NOMO-1 treated with DMSO at 0.1 percent for 48 hours (cell line): ENCODE results near the gene SSR4.
A peak's percentile ranks its signal among the peaks of the same experiment; 100 is the strongest.
"Not testable (repeated sequence)": the region's sequence is repeated elsewhere in the genome, so short reads cannot be mapped to it uniquely, and the experiment has no call there.

Experiments used
- DNase-seq: peaks from one replicate; lab custom pipeline; 2025; ENCODE audit not compliant: unreplicated experiment; lab: John Stamatoyannopoulos, UW

Gene SSR4

DNA sequence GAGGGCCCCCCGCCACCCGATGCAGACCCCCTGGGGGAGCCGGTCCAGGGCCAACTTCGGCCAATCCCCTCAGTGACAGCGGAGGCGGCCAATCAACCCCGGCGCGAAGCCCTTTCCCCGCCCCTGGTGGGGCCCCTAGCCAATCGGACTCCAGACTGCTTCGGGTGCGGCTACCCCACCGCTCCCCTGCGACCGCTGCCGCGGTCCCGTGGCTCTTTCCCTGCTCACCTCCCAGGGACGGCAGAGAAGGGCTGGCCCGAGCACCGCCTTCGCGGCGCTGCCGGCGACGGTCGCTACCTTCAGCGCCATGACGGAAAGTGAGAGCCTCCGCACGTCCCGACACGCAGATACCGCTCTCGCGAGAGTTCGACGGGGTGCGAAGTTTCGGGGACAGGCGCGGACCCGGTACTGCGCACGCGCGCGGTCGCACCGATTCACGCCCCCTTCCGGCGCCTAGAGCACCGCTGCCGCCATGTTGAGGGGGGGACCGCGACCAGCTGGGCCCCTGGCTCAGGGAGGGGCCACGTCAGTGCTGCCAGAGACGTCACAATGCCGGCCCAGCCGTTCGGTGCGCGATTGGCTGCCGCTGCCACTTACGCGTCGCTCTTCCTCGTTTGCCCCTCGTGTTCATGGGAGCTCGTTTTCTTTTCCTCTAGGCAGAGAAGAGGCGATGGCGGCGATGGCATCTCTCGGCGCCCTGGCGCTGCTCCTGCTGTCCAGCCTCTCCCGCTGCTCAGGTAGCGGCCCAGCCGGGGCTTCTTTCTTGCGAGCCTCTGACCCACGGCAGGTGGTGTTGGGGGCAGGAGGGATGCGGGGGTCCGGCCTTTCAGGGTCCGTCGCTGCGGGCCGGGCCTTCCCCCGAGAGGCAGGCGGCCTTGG is at the start of gene SSR4, which contains the start of gene IDH3G:
SSR4 (plus strand) TSS at position 651 of the 879 bp plus-strand sequence; CDS start at position 671, 20 bp downstream.
IDH3G (minus strand) TSS at position 358 of the 879 bp plus-strand sequence; CDS start at position 309, 49 bp downstream.
- DNase-seq: peak; percentile 92

DNA sequence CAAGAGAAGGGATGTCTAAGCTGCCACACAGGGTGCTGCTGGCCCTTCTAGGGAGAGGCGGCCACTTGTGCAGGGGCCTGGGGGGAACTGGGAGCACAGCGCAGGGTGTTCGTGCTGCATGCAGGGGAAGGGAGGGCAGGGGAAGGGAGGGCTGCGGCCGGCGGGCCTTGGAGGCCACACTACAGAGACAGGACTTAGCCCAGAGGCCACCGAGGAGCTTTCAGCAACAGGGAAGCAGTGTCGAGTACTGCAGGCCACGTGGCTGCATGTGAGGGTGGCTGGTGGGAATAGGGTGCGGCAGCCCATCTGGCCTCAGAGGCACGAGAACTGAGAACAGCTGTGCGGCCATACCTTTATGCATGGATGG is 49.4 kb upstream of the SSR4 start:
- not testable (repeated sequence) for DNase-seq

DNA sequence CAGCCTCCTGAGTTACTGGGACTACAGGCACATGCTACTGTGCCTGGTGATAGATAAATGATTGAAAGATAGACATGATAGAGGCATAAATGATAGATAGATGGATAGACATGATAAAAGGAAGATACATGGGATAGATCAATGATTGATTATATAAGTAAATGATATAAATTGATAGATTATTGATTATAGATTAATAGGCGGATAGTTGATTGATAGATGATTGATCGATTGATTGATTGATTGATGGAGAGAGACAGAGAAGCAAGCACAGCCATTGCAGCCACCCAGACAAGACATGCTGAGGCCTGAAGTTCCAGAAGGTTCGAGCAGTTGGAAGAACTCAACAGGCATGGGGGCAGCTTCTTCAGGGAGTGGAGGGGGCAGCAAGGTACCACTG is 48.1 kb upstream of the SSR4 start:
- DNase-seq: no peak

DNA sequence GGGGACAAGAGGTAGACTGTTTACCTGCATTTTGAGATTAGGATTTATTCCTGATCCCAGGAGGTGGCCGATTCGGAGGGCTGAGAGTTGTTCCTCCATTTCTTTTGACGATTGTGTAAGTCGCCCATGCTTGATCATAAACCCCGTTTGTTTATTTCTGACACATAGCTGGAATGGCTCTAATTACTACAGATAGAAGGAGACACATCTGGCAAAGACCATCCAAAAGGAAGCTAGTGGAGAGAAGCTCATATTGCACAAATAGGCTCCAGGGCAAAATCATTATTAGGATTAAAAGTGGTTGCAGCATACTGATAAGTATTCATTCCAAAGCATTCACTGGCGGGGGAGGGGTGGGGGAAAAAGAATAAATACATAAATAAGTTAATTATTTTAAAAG is 47.5 kb upstream of the SSR4 start:
- not testable (repeated sequence) for DNase-seq

DNA sequence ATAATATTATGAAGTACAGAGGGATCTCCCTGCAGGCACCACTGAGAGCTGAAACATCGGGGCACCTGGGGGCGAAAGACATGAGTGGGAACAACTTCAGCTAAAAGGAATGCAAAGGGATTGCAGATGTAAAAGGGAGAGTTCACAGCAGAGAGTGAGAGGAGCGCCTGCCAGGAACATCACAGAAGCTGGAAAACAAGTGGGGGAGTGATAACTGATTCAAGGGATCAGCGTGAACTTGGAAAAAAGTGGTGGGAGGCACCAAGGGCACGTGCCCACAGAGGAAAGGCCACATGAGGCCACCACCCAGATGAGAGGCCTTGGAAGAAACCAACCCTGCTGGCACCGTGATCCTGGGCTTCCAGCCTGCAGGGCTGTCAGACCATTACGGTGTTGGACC is 45.5 kb upstream of the SSR4 start:
- DNase-seq: not testable (repeated sequence)

DNA sequence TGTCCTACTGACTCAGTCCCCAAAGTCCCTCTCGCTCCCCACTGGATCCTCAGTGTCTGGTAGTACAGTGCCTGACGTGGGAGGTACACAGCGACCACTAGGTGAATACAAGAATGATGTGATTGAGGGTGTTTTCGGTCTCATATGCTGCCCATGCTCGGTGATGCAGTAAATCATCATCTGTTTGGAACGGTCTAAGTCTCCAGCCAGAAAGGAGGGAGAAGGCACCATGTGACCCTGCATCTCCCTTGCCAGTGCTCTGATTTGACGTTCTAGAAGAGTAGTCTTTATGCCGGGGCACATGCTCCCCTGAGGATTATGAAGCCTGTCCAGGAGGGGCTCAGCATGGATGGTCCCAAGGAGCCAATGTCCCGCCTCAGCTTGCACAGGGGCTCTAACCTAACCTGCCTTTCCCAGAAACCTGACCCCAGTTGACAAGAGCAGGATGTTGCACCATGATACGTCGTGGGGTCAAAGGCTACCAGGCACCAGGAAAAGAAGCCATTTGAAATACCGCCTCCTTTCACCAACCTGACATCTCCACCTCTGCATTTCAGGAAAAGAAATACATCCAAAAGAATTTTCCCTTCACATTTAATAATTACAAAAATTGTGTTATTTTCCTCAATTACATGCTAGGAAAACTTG is 44.2 kb upstream of the SSR4 start:
- DNase-seq: no peak

DNA sequence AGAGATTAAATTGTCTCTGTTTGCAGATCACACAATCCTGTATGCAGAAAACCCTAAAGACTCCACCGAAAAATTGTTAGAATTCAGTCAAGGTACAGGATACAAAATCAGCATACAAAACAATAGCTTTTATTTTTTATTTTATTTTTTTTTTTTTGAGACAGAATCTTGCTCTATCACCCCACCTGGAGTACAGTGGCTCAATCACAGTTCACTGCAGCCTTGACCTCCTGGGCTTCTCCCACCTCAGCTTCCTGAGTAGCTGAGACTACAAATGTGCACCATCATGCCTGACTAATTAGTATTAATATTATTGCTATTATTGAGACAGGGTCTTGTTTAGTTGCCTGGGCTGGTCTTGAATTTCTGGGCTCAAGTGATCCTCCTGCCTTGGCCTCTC is 39.3 kb upstream of the SSR4 start:
- DNase-seq: no peak

DNA sequence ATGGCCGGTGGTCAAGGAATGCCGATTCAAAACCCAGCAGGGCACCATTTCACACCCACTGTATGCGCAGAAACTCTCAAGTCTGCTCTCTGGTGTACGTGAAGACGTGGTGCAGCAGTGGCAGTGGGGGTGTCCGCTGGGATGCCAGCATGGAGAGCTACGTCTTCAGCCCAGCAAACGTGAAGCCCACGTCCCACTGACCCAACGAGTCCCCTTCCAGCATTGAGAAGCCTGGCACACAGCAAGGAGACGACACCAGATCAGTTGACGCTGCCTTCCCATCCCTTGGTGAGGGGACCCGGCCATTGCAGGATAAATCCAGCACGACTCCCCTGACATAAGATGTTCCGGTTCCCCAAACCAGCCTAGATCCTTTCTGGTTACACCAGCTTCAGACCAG is 32.6 kb upstream of the SSR4 start:
- no peak for DNase-seq

DNA sequence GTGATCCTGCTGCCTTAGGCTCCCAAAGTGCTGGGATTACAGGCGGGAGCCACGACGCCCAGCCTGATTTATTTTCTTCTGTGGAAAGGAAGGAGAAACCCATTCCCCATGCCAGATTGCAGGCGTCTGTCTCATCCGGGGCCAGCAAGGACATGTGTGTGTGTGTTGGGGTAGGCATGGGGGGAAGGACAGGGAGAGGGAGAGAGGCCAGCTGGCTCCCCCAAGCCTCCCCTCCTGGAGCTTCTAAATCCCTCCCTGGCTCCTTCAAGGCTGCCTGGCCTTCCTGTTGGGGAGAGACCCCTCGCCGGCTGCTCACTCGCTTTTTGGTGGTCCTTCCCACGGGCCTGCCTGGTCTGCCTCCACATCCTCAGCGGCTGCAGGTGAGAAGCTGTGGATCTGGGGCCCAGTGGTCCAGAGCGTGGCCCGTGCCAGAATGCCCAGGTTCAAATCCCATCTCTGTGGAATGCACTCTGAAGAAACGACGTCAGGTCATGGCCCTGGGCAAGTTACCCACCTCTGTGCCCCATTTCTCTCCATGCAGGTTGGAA is 31.8 kb upstream of the SSR4 start:
- no peak for DNase-seq

DNA sequence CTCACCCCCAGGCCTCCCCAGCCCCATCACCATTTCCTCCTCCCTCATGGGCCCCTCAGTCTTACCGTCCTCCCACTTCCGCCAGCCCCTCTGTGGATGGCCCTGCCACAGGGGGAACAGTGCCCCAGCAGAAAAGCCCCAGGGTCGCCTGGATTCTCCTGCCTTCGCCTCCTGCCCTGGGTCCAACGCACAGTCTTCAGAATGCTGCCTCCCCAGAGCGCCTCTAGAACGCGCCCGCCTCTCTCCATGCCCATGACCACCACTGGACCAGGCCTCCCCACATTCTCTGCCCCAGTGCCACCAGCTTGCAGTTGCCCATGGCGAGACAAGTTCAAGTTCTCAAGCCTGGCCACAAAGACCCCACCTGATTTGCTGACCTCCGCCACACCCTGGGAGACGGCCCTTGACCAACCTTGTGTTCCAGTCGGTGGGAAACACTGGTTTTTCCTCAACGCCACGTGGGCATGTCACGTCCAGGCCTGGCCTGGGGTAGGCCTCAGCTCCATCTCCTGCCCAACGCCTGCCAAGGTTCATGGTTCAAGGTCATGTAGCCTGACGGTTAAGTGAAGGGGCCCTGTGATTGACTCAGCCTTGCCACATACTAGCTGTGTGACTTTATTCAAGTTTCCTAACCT is 31.1 kb upstream of the SSR4 start:
- no peak for DNase-seq

DNA sequence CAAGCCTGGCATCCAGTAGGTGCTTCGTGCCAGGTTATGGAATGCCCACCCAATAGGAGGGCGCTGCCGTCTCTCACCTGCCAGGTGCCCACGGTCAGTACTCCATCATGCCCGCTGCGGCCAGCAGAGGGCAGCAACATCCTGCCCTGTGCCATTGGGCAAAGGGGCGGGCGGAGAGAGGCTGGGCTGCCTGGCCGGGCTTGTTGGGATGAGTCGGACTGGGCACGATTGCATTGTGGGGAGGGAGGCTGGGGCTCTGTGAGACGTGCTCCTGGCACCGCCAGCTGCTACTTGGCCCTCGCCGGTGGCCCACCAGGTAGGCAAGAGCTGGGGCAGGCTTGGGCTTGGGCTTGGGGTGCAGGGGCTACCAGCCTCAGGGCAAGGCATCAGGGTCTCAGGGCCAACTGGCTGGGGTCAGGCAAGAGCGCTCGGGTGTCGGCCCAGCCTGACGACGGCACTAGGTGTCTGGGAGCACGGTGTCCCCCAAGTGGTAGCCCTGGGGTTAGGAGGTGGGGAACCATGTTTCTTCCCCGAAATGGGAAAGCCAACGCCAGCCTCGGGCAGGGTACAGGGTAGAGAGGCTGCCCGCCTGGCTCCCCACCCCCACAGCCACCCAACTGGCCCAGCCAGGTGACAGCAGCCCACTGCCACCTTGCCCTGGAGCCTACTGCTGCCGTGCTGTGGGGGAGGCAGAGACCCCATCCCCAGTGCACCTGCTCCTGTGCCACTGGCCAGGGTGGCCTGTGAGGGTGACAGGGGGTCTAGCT is 30.3 kb upstream of the SSR4 start, which contains the start of gene PLXNB3:
PLXNB3 (plus strand) TSS at position 261 of the 767 bp plus-strand sequence. CDS start 1,287 bp downstream, outside the sequence.
- DNase-seq: peak; percentile 49

DNA sequence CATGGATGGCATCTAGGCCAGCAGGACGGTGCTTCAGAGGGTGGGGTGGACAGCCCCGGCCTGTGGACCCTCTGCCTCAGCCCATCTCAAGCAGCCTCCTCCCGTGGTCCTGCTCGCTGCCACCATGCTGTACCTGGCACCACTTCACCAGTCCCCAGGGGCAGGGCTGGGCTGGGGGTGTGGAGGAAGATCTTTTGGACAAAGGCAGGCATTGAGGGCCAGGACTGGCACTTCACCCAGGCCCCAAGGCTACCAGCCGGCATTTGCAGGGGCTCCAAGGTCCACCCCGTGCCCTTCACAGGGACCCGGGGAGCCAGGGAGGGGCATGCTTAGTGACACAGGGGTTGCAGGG is 29.7 kb upstream of the SSR4 start:
- no peak for DNase-seq

DNA sequence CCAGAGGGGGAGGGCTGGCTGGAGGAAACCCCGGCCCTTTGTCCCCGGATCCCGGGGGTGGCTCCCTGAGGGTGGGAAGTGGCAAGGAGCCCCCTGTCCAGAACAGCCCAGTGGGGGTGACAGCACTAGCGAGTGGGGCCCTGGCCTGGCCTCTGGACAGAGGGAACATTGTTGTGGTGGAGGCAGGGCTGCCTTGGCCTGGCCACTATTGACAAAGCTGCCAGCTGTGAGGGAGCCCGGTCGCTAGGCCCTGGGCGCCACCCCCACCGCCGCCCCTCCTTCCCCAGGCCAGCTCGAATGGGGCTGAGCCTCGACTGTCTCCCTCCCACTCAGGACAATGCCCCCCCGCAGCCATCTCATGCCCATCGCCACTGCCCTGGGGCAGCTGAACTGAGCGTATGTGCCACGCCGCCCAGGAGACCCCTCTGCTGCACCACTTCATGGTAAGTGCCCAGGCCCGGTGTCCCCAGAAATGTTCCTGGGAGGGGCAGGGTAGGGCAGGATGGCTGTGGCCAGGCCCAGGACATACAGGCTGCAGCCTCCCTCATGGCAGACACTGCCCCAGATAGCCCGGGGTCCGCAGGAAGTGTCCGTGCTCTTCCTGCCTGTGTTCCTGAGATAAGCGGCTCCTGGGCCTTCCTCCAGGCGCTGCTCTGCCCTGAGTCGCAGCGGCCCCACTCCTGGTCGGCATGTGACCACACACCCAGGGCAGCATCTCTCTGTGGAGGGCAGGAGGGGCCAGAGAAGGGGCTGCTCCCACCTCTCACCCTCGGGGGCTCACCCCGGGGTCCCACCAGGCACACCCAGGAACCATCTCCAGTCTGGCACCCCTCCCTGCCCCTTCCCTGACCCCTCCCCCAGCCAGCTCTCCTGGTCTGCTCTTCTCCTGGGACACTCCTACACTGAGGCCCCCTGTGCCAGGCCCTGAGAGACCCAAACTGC is 29.1 kb upstream of the SSR4 start:
- no peak for DNase-seq

DNA sequence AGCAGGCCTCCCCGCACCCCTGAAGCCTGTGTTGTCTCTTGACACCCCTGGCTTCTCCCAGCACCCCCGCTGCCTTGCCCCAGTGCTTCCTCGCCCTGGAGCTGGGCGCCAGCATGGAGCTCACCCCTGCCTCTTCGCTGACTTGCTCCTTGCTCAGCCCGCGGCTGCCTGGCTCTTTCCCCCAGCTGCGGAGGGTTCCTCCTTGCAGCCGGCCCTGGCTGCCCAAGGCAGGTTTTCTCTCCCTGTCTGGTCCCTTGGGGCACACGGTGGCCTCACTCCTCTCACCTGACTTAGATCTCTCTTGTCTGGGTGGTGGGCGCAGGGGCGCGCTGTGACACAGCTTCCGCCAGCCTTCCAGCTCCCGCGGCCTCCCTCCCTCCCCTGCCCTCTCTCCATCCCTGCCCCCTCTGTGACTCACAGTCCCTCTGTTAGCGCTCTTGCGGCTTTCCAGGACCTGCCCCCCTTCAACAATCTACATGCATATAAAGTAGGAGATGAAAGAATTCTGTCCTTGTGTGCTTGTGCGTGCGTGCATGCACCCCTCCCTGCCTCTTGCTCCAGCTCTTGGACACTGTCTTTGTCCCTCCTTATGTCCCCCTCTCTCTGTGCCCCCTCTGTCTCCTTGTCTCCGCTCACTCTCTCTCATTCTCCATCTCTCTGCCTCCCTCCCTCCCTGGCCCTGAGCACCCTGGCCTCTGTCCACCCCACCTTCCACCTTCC is 28.2 kb upstream of the SSR4 start:
- DNase-seq: peak; percentile 50

DNA sequence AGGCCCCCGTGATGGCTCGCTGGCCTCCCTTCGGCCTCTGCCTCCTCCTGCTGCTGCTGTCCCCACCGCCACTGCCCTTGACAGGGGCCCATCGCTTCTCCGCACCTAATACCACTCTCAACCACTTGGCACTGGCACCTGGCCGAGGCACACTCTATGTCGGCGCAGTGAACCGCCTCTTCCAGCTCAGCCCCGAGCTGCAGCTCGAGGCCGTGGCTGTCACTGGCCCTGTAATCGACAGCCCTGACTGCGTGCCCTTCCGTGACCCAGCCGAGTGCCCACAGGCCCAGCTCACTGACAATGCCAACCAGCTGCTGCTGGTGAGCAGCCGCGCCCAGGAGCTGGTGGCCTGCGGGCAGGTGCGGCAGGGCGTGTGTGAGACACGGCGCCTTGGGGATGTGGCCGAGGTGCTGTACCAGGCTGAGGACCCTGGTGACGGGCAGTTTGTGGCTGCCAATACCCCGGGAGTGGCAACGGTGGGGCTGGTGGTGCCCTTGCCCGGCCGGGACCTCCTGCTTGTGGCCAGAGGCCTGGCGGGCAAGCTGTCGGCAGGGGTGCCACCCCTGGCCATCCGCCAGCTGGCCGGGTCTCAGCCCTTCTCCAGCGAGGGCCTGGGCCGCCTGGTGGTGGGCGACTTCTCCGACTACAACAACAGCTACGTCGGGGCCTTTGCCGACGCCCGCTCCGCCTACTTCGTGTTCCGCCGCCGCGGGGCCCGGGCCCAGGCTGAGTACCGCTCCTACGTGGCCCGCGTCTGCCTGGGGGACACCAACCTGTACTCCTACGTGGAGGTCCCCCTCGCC is 27.4 kb upstream of the SSR4 start:
- no peak for DNase-seq

DNA sequence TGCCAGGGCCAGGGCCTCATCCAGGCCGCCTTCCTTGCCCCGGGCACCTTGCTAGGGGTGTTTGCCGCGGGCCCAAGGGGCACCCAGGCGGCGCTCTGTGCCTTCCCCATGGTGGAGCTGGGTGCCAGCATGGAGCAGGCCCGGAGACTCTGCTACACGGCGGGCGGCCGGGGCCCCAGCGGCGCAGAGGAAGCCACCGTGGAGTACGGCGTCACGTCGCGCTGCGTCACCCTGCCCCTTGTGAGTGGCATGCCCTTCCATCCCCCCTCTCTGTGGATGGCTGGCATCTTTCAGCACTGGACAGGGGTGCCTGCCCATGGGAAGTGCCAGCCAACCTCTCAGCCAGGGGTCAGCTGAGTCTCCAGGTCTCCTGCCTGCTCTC is 26.8 kb upstream of the SSR4 start:
- DNase-seq: no peak

DNA sequence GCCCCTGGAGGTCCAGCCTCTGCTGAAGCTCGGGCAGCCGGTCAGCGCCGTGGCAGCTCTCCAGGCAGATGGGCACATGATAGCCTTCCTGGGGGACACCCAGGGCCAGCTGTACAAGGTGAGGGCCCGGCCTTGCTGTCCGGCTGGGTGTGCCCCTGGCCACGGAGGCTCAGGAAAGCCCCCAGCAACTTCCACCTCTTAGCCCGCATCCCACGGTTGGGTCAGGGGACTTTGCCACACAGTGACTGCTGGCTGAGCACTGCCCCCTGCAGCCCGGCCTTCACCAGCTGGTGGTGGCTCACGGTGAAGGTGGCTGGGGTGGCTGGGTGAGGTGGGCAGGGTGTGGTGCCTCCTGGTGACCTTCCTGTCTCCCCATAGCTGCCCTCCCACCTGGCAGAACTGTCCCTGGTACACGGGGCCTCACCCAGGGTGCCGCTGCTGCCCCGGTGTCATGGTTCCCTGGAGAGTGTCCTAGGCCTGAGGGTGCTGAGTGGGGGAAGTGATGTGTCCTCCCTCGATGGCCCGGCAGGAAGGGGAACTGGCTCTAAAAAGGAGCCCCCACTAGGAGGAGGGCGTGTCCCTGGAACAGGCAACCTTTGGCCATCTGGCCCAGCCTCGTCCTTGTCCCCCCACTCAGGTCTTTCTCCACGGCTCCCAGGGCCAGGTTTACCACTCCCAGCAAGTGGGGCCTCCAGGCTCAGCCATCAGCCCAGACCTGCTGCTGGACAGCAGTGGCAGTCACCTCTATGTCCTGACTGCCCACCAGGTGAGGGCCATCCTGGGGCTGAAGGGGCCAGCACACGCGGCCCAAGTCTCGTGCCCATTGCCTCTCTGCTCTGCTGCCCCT is 25.9 kb upstream of the SSR4 start:
- no peak for DNase-seq
